Gastrocnemius medialis (tissue), 4 donors: Measurements from ENCODE around the gene CYTH2.

Source experiments
- POLR2A ChIP-seq, 2 donors: fragments of 450-650 bp; IDR thresholded peaks; one replicate each; pipeline ENCODE4 v1.6.1; 2017; ENCODE audit warnings: antibody characterized with exemption in 2 of 2, mild to moderate bottlenecking in 2 of 2, moderate library complexity in 2 of 2
- TF ChIP-seq, protein P1 (sequence below), 5 experiments: fragments of 450-650 bp in 3 of 5; fragments of 200-600 bp in 2 of 5; sonication (generic) in 2 of 5; IDR thresholded peaks in 4 of 5; conservative IDR thresholded peaks in 1 of 5; 1 replicate in 4 of 5; 2 replicates in 1 of 5; pipeline ENCODE4 v1.5.1; 2016 to 2019; ENCODE audit warnings: antibody characterized with exemption in 5 of 5, mild to moderate bottlenecking in 3 of 5, moderate library complexity in 3 of 5

DNA sequence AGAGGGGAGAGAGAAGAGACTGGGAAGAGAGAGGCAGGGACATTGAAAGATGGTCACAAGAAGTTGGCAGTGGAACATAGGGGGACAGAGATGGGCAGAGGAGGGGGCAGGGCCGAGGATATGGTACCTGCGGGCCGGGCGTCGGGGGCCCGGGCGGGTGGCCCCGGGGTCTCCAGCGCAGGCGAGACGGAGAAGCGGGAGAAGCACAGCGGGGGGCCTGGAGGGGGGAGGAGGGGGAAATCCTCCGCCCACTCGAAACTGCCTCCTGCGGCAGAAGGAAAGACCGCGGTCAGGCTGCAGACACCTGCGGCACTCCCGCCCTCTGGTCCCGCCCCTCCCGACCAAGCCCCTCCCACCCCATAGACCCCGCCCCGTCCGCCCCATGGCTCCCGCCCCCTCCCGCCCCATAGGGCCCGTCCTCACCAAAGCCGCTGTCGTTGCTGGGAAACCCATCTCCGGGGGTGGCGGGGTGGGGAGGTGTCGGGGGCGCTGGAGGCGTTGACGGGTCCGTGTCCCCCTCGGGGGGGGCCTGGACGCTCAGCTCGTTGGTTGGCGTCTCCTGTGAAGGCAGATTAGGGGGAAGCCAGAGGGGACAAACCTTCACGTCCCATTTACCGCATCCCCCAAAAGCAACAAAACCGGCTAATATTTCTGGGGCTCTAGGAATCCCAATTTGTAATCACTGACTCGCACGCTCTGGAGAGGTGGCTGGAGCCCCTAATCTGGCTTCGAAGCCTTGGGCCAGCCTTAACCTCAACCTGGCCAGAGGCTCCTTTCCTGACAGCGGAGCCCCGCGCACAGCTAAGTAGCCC is 22.0 kb downstream of the CYTH2 start:
- TF ChIP-seq, protein P1, sequence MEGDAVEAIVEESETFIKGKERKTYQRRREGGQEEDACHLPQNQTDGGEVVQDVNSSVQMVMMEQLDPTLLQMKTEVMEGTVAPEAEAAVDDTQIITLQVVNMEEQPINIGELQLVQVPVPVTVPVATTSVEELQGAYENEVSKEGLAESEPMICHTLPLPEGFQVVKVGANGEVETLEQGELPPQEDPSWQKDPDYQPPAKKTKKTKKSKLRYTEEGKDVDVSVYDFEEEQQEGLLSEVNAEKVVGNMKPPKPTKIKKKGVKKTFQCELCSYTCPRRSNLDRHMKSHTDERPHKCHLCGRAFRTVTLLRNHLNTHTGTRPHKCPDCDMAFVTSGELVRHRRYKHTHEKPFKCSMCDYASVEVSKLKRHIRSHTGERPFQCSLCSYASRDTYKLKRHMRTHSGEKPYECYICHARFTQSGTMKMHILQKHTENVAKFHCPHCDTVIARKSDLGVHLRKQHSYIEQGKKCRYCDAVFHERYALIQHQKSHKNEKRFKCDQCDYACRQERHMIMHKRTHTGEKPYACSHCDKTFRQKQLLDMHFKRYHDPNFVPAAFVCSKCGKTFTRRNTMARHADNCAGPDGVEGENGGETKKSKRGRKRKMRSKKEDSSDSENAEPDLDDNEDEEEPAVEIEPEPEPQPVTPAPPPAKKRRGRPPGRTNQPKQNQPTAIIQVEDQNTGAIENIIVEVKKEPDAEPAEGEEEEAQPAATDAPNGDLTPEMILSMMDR (IDR thresholded peaks at IDR 0.05 in 4 of 5, conservative IDR thresholded peaks at IDR 0.05 in 1 of 5): no peak
- TF ChIP-seq POLR2A (IDR thresholded peaks at IDR 0.05): no peak
